Activated T-helper 1 cell treated with anti-CD3 and anti-CD28 coated beads, Interleukin-2, amount 50 U/mL, for 16 hours (primary cell): ENCODE data around the gene OR52E5.

ENCODE experiments used
- DNase-seq, 2 donors: peaks; one replicate each; pipeline ENCODE4 v3.0.0-alpha.2; 2020; ENCODE audit warnings: low read depth in 1 of 2, low spot score in 1 of 2

OR52E5 gene

DNA sequence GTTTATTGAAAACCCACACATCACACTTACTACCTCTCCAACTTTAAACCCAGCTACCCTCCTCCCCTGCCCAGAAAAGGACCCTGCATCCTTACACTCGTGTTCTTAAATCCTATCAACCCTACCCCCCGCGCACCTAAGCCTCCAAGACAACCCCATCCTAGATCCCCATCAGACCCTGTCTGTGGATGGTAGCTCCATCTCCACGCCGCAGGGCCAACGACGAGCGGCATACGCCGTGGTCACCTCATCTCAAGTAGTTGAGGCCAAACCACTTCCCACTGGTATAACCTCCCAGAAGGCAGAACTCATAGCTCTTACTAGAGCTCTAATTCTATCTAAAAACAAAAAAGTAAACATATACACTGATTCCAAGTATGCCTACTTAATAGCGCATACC lies 39.7 kb downstream of the OR52E5 start:
- no peak for DNase-seq

GRCh38 chr11:5933116-5933515 lies 40.1 kb downstream of the OR52E5 start:
- DNase-seq = no peak

DNA sequence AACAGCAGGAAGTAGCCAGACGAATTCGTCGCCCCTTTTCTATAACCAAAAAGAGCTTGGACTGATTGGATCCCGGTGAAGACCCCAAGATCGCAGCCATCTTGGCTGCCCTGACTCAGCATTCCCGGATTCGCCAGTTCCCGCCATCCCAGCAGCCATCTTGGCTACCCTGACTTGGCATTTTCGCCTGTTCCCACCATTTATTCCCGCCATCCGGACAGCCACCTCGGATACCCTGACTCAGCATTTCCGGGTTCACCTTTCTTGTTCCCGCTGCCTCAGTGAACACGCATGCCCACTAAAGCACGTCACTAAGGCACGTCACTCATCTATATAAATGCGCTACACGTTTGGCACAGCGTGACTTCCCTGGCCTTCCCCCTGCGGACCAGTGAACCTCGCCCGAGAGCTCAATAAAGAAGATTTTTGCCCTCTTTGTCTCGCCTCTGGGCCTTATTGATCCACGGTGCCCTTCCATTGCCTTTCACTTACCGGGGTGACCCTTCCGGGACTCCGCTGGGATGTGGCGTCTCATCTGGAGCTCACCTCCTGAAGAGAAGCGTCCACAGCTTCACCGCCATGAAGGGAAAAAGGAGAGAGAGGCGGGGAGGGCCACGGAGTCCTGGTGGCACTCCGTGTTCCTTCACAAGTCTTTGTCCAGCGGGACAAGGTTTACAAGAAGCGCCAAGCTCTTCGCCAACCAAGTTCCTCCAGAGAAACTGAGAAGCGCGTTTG lies 45.0 kb downstream of the OR52E5 start:
- DNase-seq = no peak

DNA sequence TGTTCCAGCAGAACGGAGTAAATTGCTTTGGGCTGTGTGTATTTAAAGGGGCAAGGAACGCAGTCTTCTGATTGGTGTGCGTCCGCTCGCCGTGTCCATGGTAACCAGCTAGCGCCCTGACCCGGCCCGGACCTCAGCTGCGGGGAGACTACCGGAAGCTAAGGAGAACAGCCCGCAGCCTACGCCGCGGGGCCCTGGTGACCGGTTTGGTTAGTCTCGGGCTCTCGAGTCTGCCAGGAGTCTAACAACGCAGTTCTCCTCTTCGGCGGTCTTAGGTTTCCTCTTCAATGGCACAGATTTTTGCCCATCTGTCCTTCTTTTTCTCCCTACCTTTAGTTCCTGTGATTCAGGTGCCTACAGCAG lies 45.6 kb downstream of the OR52E5 start:
- DNase-seq = no peak

DNA sequence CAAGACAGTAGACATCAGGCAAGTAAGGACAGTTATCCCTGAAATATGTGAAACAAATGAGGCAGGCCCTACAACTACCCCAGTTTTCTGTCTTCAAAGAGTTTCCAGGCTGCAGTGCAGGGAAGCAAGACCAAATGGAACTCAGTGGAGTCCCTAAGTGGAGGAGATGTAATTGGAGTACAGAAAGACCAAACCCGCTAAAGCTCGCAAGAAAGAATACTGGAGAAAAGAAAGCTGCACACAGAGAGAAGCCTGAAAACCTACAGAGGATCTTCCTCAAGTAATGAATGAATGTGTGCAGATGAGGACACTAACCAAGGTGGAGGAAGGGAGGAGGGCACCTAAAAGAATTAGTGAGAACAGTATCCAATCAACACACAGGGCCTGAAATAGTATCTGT lies 47.7 kb downstream of the OR52E5 start:
- DNase-seq = no peak

DNA sequence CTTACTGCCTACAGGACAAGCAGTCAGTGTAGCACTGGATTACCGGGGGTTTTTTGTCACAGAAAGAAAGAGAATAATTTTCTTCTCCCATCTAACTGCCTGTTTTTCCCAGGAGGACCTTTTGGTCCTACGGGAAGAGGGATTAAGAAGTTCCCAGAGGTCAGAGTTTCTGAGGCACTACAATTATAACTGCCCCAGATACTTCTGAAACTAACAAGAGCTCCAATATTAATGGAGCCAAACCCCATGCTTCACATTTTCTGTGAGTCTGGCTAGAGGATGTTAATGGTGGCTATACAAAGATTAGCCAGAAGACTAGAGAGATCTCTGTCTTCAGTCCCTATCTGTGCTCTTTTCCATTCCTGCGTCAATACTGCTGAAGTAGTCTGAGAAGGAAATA lies 48.9 kb downstream of the OR52E5 start, which contains the start of gene OR56A3:
Gene OR56A3 (plus strand): TSS at position 301 of the 400 bp plus-strand sequence. CDS start 5,096 bp downstream, outside the sequence.
- DNase-seq = no peak
